22Rv1 (cell line): ENCODE results near the gene TMCO4.

Source experiments
- H3K27ac ChIP-seq: fragments of 450-650 bp; 2 replicates; pipeline ENCODE4 v1.5.1; 2017
- CTCF ChIP-seq: fragments of 450-650 bp; IDR thresholded peaks from 2 replicates; pipeline ENCODE4 v1.5.1; 2017; ENCODE audit warnings: mild to moderate bottlenecking
- ZFX ChIP-seq: fragments of 450-650 bp; IDR thresholded peaks from 2 replicates; pipeline ENCODE4 v1.6.1; 2017; ENCODE audit warnings: antibody characterized with exemption, borderline replicate concordance

Gene TMCO4

GRCh38 chr1:19647643-19648042, 152.1 kb downstream of the TMCO4 start:
- TF ChIP-seq CTCF (no peak), ZFX (no peak)
- H3K27ac ChIP-seq: no peak overlapping the region

- no peak for TF ChIP-seq ZFX
- no peak for TF ChIP-seq CTCF
- H3K27ac ChIP-seq: no peak overlapping the region
Measured at GRCh38 chr1:19646377-19647319, 153.1 kb downstream of the TMCO4 start.

- no peak for TF ChIP-seq ZFX
- TF ChIP-seq CTCF: no peak
- H3K27ac ChIP-seq: no peak overlapping the region
Measured at GRCh38 chr1:19645411-19646251, 154.1 kb downstream of the TMCO4 start.

- no peak for TF ChIP-seq ZFX
- TF ChIP-seq CTCF: no peak
- no peak overlapping the region for H3K27ac ChIP-seq
Measured at GRCh38 chr1:19644681-19645410, 154.9 kb downstream of the TMCO4 start.

- H3K27ac ChIP-seq: no peak overlapping the region
Measured at GRCh38 chr1:19644395-19644680, 155.4 kb downstream of the TMCO4 start.

More at GRCh38 chr1:19644395-19644680, 155.4 kb downstream of the TMCO4 start:
- no peak for TF ChIP-seq ZFX
- TF ChIP-seq CTCF: no peak
